Glutamatergic neuron (in vitro differentiated cells): ENCODE measurements around the gene PCTP. TPM values are rescaled to one million over a fixed set of nuclear protein-coding genes. Genes with fewer than 3 reads are reported as not detected.

ENCODE experiments used
- DNase-seq: peaks from one replicate; pipeline ENCODE4 v3.0.0; 2022
- H3K27ac Mint-ChIP-seq: one replicate; pipeline ENCODE4 v1.8.0; 2020; ENCODE audit warnings: mild to moderate bottlenecking, mixed read lengths, inconsistent platforms; ENCODE audit not compliant: unreplicated experiment
- H3K27me3 Mint-ChIP-seq: one replicate; pipeline ENCODE4 v1.8.0; 2020; ENCODE audit warnings: mild to moderate bottlenecking, moderate library complexity, mixed read lengths, inconsistent platforms; ENCODE audit not compliant: unreplicated experiment
- H3K36me3 Mint-ChIP-seq: one replicate; pipeline ENCODE4 v1.8.0; 2020; ENCODE audit warnings: mild to moderate bottlenecking, mixed read lengths, inconsistent platforms; ENCODE audit not compliant: unreplicated experiment
- H3K4me1 Mint-ChIP-seq: one replicate; pipeline ENCODE4 v1.8.0; 2020; ENCODE audit warnings: mild to moderate bottlenecking, low read depth, mixed read lengths, inconsistent platforms; ENCODE audit not compliant: unreplicated experiment
- H3K4me3 Mint-ChIP-seq: one replicate; pipeline ENCODE4 v1.8.0; 2020; ENCODE audit warnings: mild to moderate bottlenecking, mixed read lengths, inconsistent platforms; ENCODE audit not compliant: unreplicated experiment
- H3K9me3 Mint-ChIP-seq: one replicate; pipeline ENCODE4 v1.8.0; 2020; ENCODE audit warnings: mild to moderate bottlenecking, moderate library complexity, mixed read lengths, inconsistent platforms; ENCODE audit not compliant: unreplicated experiment
- CTCF ChIP-seq: fragments of 200-600 bp; sonication (generic); IDR thresholded peaks from one replicate; pipeline ENCODE4 v1.5.0; 2021; ENCODE audit not compliant: partially characterized antibody, unreplicated experiment
- total RNA-seq: library from RNA; stranded (reverse); fragmentation: NEBNext Ultra II Directional; extraction: Animal tissue kit (Norgen Biotek cat#: 25700); gene quantifications from one replicate; pipeline ENCODE4 v1.2.1, GENCODE V29; 2021; ENCODE audit not compliant: unreplicated experiment

Gene PCTP
- total RNA-seq, 1 donor from 2014 or later = 20.5 TPM

- no peaks in the 10 kb centered on the region for H3K9me3 Mint-ChIP-seq
- peak; percentile 14 for TF ChIP-seq CTCF
- no peak overlapping the region for H3K4me3 Mint-ChIP-seq
- no peaks in the 10 kb centered on the region for H3K27me3 Mint-ChIP-seq
- H3K36me3 Mint-ChIP-seq = peaks cover 13% of the 10 kb centered on the region
- peaks cover 6% of the 10 kb centered on the region for H3K4me1 Mint-ChIP-seq
- no peak overlapping the region for H3K27ac Mint-ChIP-seq
- DNase-seq = no peak
Measured at GRCh38 chr17:55772086-55772485, 21.2 kb downstream of the PCTP start.

- H3K27me3 Mint-ChIP-seq = no peaks in the 10 kb centered on the region
- no peak for DNase-seq
- H3K36me3 Mint-ChIP-seq = peaks cover 17% of the 10 kb centered on the region
- peaks cover 6% of the 10 kb centered on the region for H3K4me1 Mint-ChIP-seq
- TF ChIP-seq CTCF = no peak
- no peaks in the 10 kb centered on the region for H3K9me3 Mint-ChIP-seq
- no peak overlapping the region for H3K4me3 Mint-ChIP-seq
- H3K27ac Mint-ChIP-seq = no peak overlapping the region
Measured at GRCh38 chr17:55773671-55774070, 22.8 kb downstream of the PCTP start.

- H3K4me3 Mint-ChIP-seq = no peak overlapping the region
Measured at GRCh38 chr17:55774846-55775271, 24.0 kb downstream of the PCTP start.

GRCh38 chr17:55776271-55776670 is 25.4 kb downstream of the PCTP start:
- H3K4me3 Mint-ChIP-seq = no peak overlapping the region
- H3K27ac Mint-ChIP-seq = no peak overlapping the region
- H3K27me3 Mint-ChIP-seq = no peaks in the 10 kb centered on the region
- H3K4me1 Mint-ChIP-seq = no peaks in the 10 kb centered on the region
- H3K9me3 Mint-ChIP-seq = no peaks in the 10 kb centered on the region
- peaks cover 17% of the 10 kb centered on the region for H3K36me3 Mint-ChIP-seq
- no peak for DNase-seq
- TF ChIP-seq CTCF = no peak

More at GRCh38 chr17:55774846-55775271, 24.0 kb downstream of the PCTP start:
- Mint-ChIP-seq H3K9me3 (no peaks in the 10 kb centered on the region), H3K27me3 (no peaks in the 10 kb centered on the region), H3K36me3 (peaks cover 17% of the 10 kb centered on the region), H3K27ac (no peak overlapping the region), H3K4me1 (no peaks in the 10 kb centered on the region)
- no peak for DNase-seq
- no peak for TF ChIP-seq CTCF

- no peak for TF ChIP-seq CTCF
- no peak for DNase-seq
- H3K9me3 Mint-ChIP-seq = no peaks in the 10 kb centered on the region
- no peaks in the 10 kb centered on the region for H3K4me1 Mint-ChIP-seq
- H3K27me3 Mint-ChIP-seq = no peaks in the 10 kb centered on the region
- H3K4me3 Mint-ChIP-seq = no peak overlapping the region
- no peak overlapping the region for H3K27ac Mint-ChIP-seq
- H3K36me3 Mint-ChIP-seq = peaks cover 17% of the 10 kb centered on the region
Measured at GRCh38 chr17:55777471-55777971, 26.7 kb downstream of the PCTP start.
